ENCODE measurements around the gene PPIL1. TPM values are rescaled to one million over a fixed set of nuclear protein-coding genes. Genes with fewer than 3 reads are reported as not detected.

The PPIL1 gene
- total RNA-seq, 1 donor from 2014 or later, result 18.9 TPM

DNA sequence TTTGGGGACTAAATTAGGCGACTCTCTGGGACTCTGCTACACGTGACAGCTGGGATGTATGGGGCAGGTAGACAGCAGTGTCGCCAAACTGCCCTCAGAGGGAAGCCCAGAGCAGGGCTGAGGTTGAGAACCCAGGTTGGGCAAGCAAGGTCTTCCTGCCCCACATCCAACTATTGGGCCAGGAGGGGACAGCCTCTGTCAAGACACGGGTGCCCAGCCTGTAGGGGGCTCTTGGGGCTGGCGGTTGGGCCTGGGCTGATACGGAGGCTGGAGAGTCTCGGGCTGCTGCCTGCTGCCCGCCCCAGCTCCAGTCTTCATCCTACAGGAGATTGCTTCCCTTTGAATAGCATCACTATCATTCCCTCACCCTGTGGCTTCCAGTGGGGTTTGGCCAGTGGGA, 68.7 kb downstream of the PPIL1 start:
- H3K4me1 ChIP-seq, result no peaks in the 10 kb centered on the region
- intact Hi-C loops (cut with DNase I), result no loop called here
- no peak for DNase-seq (ENCODE audit: extremely low spot score in 2 of 2)

DNA sequence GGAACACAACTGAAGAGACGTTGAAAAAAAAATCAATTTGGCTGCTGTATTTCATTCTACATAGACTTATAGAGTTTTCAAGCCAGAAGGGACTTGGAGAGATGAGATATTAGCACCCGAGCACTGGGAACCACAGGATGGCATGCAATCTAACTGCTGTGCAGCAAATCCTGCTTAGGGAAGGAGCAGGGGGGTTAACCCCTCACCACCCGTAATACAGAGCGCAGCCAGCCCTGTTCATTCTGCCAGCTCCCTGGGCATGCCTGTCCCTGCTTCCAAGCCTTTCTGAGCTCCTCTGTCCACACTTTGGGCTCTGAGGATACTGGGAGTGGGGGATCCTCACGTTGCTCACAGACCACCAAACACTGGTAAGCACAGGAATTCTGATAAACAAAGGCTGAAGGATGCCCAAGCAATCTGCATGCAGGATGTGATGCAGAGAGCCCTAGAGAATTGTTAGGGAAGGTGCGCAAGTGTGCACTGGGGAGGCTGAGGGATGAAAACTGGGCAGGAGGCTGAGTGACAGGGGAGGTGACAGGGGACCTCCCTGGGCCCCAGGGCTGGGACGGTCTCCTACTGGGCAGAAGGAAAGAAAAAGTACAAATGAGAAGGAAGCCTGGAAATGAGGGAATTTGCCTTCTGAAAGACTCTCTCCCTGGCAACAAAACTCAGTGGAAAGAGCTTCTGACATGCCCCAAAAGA, 69.4 kb downstream of the PPIL1 start:
- Histone ChIP-seq H3K36me3 (no peaks in the 10 kb centered on the region), H3K27me3 (no peaks in the 10 kb centered on the region), H3K4me3 (no peak overlapping the region), H3K27ac (no peak overlapping the region), H3K4me1 (no peaks in the 10 kb centered on the region), H3K9me3 (no peaks in the 10 kb centered on the region)
- intact Hi-C loops (cut with DNase I), result no loop called here
- no peak for DNase-seq (ENCODE audit: extremely low spot score in 2 of 2)
- TF ChIP-seq POLR2A (IDR thresholded peaks at IDR 0.05), result no peak
- TF ChIP-seq, protein P1, sequence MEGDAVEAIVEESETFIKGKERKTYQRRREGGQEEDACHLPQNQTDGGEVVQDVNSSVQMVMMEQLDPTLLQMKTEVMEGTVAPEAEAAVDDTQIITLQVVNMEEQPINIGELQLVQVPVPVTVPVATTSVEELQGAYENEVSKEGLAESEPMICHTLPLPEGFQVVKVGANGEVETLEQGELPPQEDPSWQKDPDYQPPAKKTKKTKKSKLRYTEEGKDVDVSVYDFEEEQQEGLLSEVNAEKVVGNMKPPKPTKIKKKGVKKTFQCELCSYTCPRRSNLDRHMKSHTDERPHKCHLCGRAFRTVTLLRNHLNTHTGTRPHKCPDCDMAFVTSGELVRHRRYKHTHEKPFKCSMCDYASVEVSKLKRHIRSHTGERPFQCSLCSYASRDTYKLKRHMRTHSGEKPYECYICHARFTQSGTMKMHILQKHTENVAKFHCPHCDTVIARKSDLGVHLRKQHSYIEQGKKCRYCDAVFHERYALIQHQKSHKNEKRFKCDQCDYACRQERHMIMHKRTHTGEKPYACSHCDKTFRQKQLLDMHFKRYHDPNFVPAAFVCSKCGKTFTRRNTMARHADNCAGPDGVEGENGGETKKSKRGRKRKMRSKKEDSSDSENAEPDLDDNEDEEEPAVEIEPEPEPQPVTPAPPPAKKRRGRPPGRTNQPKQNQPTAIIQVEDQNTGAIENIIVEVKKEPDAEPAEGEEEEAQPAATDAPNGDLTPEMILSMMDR (IDR thresholded peaks at IDR 0.05), result no peak
- no peak for TF ChIP-seq POLR2AphosphoS5 (IDR thresholded peaks at IDR 0.05; ENCODE audit: insufficient read depth in 1 of 2, low read depth in 1 of 2)

More for the DNA sequence above, 68.7 kb downstream of the PPIL1 start:
- Histone ChIP-seq H3K4me3 (no peak overlapping the region), H3K27ac (no peak overlapping the region), H3K9me3 (no peaks in the 10 kb centered on the region), H3K27me3 (no peaks in the 10 kb centered on the region), H3K36me3 (no peaks in the 10 kb centered on the region)
- TF ChIP-seq POLR2A (IDR thresholded peaks at IDR 0.05), result no peak
- TF ChIP-seq, protein P1 (IDR thresholded peaks at IDR 0.05), result no peak

Other genes starting within 250 kb of the PPIL1 start
- 169 TPM for gene CDKN1A, start 196.1 kb downstream of the PPIL1 start, total RNA-seq
- gene RAB44, start 177.0 kb downstream of the PPIL1 start, total RNA-seq, result 0.49 TPM
- 6.6 TPM for gene CPNE5, start 35.4 kb downstream of the PPIL1 start, total RNA-seq
- gene C6orf89, start 11.1 kb upstream of the PPIL1 start, total RNA-seq, result 36.8 TPM
- gene PI16, start 79.9 kb upstream of the PPIL1 start, total RNA-seq, result 88.6 TPM
- gene MTCH1, start 111.4 kb upstream of the PPIL1 start, total RNA-seq, result 233 TPM
- gene FGD2, start 130.9 kb upstream of the PPIL1 start, total RNA-seq, result 20.4 TPM

Data from vagina (tissue), 2 donors.